Endothelial cell of hepatic sinusoid (primary cell): ENCODE measurements around the gene CFAP210.
"Not testable (repeated sequence)": the region's sequence is repeated elsewhere in the genome, so short reads cannot be mapped to it uniquely, and the experiment has no call there.

Experiments used
- in situ Hi-C: cut with HindIII; loops from 2 replicates; pipeline ENCODE4 v1.10.0; 2017; ENCODE audit warnings: low sequenced_read_pairs

CFAP210 gene

GRCh38 chr2:169636440-169637097 is 57.6 kb downstream of the CFAP210 start:
- in situ Hi-C loops = no loop called here

- in situ Hi-C loops = no loop called here
Observed at GRCh38 chr2:169625781-169626180, 68.4 kb downstream of the CFAP210 start.

GRCh38 chr2:169623235-169623634 is 71.0 kb downstream of the CFAP210 start:
- in situ Hi-C loops = no loop called here

- in situ Hi-C loops = no loop called here
Observed at GRCh38 chr2:169620509-169620908, 73.7 kb downstream of the CFAP210 start.

- in situ Hi-C loops = no loop called here
Observed at GRCh38 chr2:169619946-169620345, 74.3 kb downstream of the CFAP210 start.

- in situ Hi-C loops = not testable (repeated sequence)
Observed at GRCh38 chr2:169615982-169616381, 78.2 kb downstream of the CFAP210 start.

GRCh38 chr2:169613876-169614275 is 80.3 kb downstream of the CFAP210 start:
- in situ Hi-C loops = no loop called here

- in situ Hi-C loops = no loop called here
Observed at GRCh38 chr2:169609264-169609663, 84.9 kb downstream of the CFAP210 start.

GRCh38 chr2:169599568-169599967 is 94.6 kb downstream of the CFAP210 start:
- in situ Hi-C loops = no loop called here

- in situ Hi-C loops = no loop called here
Observed at GRCh38 chr2:169598982-169599381, 95.2 kb downstream of the CFAP210 start.

- in situ Hi-C loops = not testable (repeated sequence)
Observed at GRCh38 chr2:169596546-169596945, 97.7 kb downstream of the CFAP210 start.
